ENCODE results near the gene EGFL7.

DNA sequence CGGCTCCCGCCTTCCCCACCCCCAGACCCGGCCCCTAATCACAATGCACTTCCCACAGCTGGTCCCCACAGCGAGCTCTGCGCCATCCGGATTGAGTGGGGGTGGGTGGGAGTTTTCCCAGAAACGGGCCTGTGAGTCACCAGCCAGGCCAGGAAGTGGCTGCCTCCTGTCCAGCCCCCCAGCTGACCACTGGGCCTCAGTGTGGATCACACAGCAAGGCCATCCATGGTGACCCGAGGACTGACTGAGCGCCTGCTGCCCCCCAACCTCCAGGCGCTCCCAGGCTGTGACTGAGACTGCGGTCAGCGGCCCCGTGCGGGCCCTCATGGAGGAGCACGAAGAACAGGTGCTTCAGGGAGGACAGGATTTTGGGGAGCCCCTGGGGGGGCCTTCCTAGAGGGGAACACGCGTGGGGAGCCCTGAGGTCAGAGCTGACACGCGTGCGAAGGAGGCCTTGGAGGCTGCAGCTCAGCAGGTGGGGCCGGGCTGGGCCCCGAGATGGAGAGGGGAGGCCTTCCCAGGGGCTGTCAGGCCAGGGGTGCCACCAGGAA, 48.3 kb upstream of the EGFL7 start:
- TF ChIP-seq MAX (IDR thresholded peaks at IDR 0.05): no peak
- TF ChIP-seq, protein P1, sequence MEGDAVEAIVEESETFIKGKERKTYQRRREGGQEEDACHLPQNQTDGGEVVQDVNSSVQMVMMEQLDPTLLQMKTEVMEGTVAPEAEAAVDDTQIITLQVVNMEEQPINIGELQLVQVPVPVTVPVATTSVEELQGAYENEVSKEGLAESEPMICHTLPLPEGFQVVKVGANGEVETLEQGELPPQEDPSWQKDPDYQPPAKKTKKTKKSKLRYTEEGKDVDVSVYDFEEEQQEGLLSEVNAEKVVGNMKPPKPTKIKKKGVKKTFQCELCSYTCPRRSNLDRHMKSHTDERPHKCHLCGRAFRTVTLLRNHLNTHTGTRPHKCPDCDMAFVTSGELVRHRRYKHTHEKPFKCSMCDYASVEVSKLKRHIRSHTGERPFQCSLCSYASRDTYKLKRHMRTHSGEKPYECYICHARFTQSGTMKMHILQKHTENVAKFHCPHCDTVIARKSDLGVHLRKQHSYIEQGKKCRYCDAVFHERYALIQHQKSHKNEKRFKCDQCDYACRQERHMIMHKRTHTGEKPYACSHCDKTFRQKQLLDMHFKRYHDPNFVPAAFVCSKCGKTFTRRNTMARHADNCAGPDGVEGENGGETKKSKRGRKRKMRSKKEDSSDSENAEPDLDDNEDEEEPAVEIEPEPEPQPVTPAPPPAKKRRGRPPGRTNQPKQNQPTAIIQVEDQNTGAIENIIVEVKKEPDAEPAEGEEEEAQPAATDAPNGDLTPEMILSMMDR (IDR thresholded peaks at IDR 0.05; ENCODE audit: low read depth, low read length, missing input control): no peak
- TF ChIP-seq, protein P2, sequence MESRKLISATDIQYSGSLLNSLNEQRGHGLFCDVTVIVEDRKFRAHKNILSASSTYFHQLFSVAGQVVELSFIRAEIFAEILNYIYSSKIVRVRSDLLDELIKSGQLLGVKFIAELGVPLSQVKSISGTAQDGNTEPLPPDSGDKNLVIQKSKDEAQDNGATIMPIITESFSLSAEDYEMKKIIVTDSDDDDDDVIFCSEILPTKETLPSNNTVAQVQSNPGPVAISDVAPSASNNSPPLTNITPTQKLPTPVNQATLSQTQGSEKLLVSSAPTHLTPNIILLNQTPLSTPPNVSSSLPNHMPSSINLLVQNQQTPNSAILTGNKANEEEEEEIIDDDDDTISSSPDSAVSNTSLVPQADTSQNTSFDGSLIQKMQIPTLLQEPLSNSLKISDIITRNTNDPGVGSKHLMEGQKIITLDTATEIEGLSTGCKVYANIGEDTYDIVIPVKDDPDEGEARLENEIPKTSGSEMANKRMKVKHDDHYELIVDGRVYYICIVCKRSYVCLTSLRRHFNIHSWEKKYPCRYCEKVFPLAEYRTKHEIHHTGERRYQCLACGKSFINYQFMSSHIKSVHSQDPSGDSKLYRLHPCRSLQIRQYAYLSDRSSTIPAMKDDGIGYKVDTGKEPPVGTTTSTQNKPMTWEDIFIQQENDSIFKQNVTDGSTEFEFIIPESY (IDR thresholded peaks at IDR 0.05): no peak
- TF ChIP-seq YY1 (IDR thresholded peaks at IDR 0.05): no peak
- no peak for TF ChIP-seq REST (IDR thresholded peaks at IDR 0.05)
- TF ChIP-seq GABPA (IDR thresholded peaks at IDR 0.05 in 1 of 2, conservative IDR thresholded peaks at IDR 0.05 in 1 of 2): no peak
- TF ChIP-seq JUND (IDR thresholded peaks at IDR 0.05): no peak
- TF ChIP-seq TAF1 (conservative IDR thresholded peaks at IDR 0.05): no peak
